GM19438 (cell line): ENCODE measurements around the gene POLK.
"Not testable (repeated sequence)": the region's sequence is repeated elsewhere in the genome, so short reads cannot be mapped to it uniquely, and the experiment has no call there.

Experiments used
- ATAC-seq: cut with Tn5 transposase; IDR thresholded peaks from one replicate; pipeline ENCODE4 v1.9.1; 2021; ENCODE audit warnings: low read depth; ENCODE audit not compliant: unreplicated experiment

The POLK gene

GRCh38 chr5:75603371-75603770 lies 91.7 kb downstream of the POLK start:
- ATAC-seq: no peak

- ATAC-seq: no peak
These were observed 92.1 kb downstream of the POLK start for GRCh38 chr5:75603821-75604220.

- not testable (repeated sequence) for ATAC-seq
These were observed 95.7 kb downstream of the POLK start for GRCh38 chr5:75607341-75607740.

GRCh38 chr5:75608870-75609269 lies 97.2 kb downstream of the POLK start:
- no peak for ATAC-seq

- no peak for ATAC-seq
These were observed 98.5 kb downstream of the POLK start for GRCh38 chr5:75610201-75610600.

- ATAC-seq: not testable (repeated sequence)
These were observed 99.2 kb downstream of the POLK start for GRCh38 chr5:75610859-75611310.

- ATAC-seq: no peak
These were observed 99.9 kb downstream of the POLK start, which contains the start of gene ANKDD1B for GRCh38 chr5:75611311-75612225. Gene ANKDD1B, plus strand, starts transcription at chr5:75611453. Its CDS starts 182 bp downstream, at chr5:75611635.

GRCh38 chr5:75612226-75612569 lies 100.5 kb downstream of the POLK start:
- no peak for ATAC-seq

GRCh38 chr5:75612901-75613300 lies 101.2 kb downstream of the POLK start:
- ATAC-seq: no peak

- no peak for ATAC-seq
These were observed 102.5 kb downstream of the POLK start for GRCh38 chr5:75614176-75614575.

GRCh38 chr5:75616371-75616881 lies 104.7 kb downstream of the POLK start:
- no peak for ATAC-seq

- no peak for ATAC-seq
These were observed 105.4 kb downstream of the POLK start for GRCh38 chr5:75616971-75617621.

GRCh38 chr5:75617736-75618352 lies 106.2 kb downstream of the POLK start:
- no peak for ATAC-seq

- no peak for ATAC-seq
These were observed 108.7 kb downstream of the POLK start for GRCh38 chr5:75620184-75620959.

GRCh38 chr5:75622564-75622963 lies 110.9 kb downstream of the POLK start:
- ATAC-seq: no peak

- no peak for ATAC-seq
These were observed 112.2 kb downstream of the POLK start for GRCh38 chr5:75623846-75624245.

- ATAC-seq: no peak
These were observed 115.3 kb downstream of the POLK start for GRCh38 chr5:75626959-75627358.

GRCh38 chr5:75627801-75628200 lies 116.1 kb downstream of the POLK start:
- ATAC-seq: no peak

- ATAC-seq: no peak
These were observed 119.2 kb downstream of the POLK start for GRCh38 chr5:75630875-75631274.

GRCh38 chr5:75632321-75632720 lies 120.6 kb downstream of the POLK start:
- ATAC-seq: no peak
